GM18511 (cell line): ENCODE measurements around the gene PRKN.
"Not testable (repeated sequence)": the region's sequence is repeated elsewhere in the genome, so short reads cannot be mapped to it uniquely, and the experiment has no call there.

Experiments
- ATAC-seq: cut with Tn5 transposase; IDR thresholded peaks from one replicate; pipeline ENCODE4 v1.9.1; 2021; ENCODE audit warnings: mild to moderate bottlenecking, moderate library complexity; ENCODE audit not compliant: unreplicated experiment

Gene PRKN

GRCh38 chr6:161542346-161542980, 1185.1 kb downstream of the PRKN start:
- no peak for ATAC-seq

GRCh38 chr6:161540532-161540931, 1187.0 kb downstream of the PRKN start:
- ATAC-seq, result no peak

GRCh38 chr6:161536224-161536630, 1191.3 kb downstream of the PRKN start:
- no peak for ATAC-seq

GRCh38 chr6:161534264-161534873, 1193.2 kb downstream of the PRKN start:
- ATAC-seq, result no peak

- ATAC-seq, result no peak
These were observed 1194.3 kb downstream of the PRKN start for GRCh38 chr6:161533266-161533665.

GRCh38 chr6:161532536-161532935, 1195.0 kb downstream of the PRKN start:
- no peak for ATAC-seq

- ATAC-seq, result no peak
These were observed 1200.8 kb downstream of the PRKN start for GRCh38 chr6:161526794-161527193.

GRCh38 chr6:161523362-161523761, 1204.2 kb downstream of the PRKN start:
- ATAC-seq, result no peak

GRCh38 chr6:161522276-161522675, 1205.3 kb downstream of the PRKN start:
- ATAC-seq, result no peak

GRCh38 chr6:161511447-161512095, 1216.0 kb downstream of the PRKN start:
- no peak for ATAC-seq

- no peak for ATAC-seq
These were observed 1219.2 kb downstream of the PRKN start for GRCh38 chr6:161508341-161508740.

- ATAC-seq, result no peak
These were observed 1220.2 kb downstream of the PRKN start for GRCh38 chr6:161507375-161507774.

GRCh38 chr6:161503570-161503969, 1224.0 kb downstream of the PRKN start:
- ATAC-seq, result no peak

GRCh38 chr6:161498881-161499280, 1228.7 kb downstream of the PRKN start:
- ATAC-seq, result no peak

GRCh38 chr6:161498359-161498758, 1229.2 kb downstream of the PRKN start:
- ATAC-seq, result no peak

- ATAC-seq, result no peak
These were observed 1230.6 kb downstream of the PRKN start for GRCh38 chr6:161496941-161497340.

- ATAC-seq, result not testable (repeated sequence)
These were observed 1231.3 kb downstream of the PRKN start for GRCh38 chr6:161496271-161496670.

GRCh38 chr6:161494566-161494965, 1233.0 kb downstream of the PRKN start:
- no peak for ATAC-seq

- ATAC-seq, result no peak
These were observed 1233.9 kb downstream of the PRKN start for GRCh38 chr6:161493576-161494118.

- no peak for ATAC-seq
These were observed 1237.8 kb downstream of the PRKN start for GRCh38 chr6:161489626-161490306.

GRCh38 chr6:161487694-161488093, 1239.9 kb downstream of the PRKN start:
- no peak for ATAC-seq

- ATAC-seq, result no peak
These were observed 1240.4 kb downstream of the PRKN start for GRCh38 chr6:161487217-161487531.
